ENCODE data around the gene SAT2. TPM values are rescaled to one million over a fixed set of nuclear protein-coding genes. Genes with fewer than 3 reads are reported as not detected.
"Not testable (repeated sequence)": the region's sequence is repeated elsewhere in the genome, so short reads cannot be mapped to it uniquely, and the experiment has no call there.

The SAT2 gene
- 54.1 TPM for polyA plus RNA-seq (2013, experiment 1 of 2; ENCODE audit: insufficient read length)
- 55.8 TPM for polyA plus RNA-seq (2013, experiment 2 of 2; ENCODE audit: insufficient read length)

DNA sequence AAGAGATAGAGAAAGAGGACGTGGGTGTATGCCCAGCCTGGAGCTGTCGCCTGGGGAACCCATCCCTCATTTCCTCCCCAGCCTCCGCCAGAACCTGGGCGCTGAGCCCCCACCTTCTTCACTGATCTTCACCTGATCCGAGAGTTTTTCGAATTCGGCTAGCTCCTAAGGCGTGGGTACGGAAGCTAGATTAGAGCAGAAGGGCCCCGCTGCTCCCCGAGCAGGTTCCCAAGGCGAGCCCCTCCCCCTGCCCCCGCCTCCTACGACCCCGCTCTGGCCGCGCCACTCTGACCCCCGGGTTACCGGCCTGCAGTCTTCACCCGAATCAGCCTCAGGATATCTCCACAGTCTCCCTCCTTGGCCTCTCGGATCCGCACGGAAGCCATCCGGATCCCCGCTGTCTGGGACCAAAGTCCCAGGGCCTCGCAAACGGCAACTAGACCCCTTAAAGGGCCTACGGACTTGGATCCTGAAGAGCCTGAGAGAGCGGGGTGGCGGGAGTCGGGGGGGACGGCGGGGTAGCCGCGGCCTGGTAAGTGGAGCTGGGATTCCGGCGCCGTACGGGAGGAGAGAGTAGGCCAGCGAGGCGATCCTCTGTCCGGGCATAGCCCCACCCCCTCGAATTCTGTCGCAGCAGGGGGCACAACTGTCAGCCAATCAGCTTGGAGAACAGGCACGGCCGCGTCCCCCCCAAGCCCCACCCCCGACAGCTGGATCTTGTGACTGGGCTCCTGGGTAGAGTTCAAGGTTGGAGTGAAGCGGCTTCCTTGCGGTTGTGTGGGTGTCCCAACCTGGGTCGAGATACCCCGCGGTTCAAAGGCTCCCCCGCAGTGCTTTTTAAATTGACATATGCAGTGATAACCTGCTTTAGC, at the start of gene SAT2:
SAT2 (minus strand) TSS at position 572 of the 872 bp plus-strand sequence; CDS start at position 386, 186 bp downstream.
- DNase-seq = peak; percentile 96

DNA sequence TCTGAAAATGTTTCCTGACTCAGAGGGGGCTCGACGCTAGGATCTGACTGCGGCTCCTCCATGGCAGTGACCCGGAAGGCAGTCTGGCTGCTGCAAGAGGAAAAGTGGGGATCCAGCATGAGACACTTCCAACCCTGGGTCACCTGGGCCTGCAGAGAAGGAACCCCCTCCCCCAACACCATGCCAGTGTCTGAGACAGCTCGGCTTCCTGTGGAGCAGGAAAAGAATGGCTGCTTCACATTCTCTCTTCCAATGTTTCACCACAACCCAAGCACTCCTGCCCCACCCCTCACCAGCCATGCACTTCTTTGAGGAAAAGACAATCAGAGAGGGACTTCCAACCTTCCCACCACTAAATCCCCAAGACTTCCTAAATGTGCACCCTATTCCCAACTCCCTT, 48.9 kb upstream of the SAT2 start:
- no peak for DNase-seq

DNA sequence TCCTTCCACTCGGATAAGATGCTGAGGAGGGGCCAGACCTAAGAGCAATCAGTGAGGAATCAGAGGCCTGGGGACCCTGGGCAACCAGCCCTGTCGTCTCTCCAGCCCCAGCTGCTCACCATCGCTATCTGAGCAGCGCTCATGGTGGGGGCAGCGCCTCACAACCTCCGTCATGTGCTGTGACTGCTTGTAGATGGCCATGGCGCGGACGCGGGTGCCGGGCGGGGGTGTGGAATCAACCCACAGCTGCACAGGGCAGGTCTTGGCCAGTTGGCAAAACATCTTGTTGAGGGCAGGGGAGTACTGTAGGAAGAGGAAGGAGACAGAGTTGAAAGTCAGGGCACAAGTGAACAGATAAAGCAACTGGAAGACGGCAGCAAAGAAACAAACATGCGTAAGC, 47.3 kb upstream of the SAT2 start:
- no peak for DNase-seq

DNA sequence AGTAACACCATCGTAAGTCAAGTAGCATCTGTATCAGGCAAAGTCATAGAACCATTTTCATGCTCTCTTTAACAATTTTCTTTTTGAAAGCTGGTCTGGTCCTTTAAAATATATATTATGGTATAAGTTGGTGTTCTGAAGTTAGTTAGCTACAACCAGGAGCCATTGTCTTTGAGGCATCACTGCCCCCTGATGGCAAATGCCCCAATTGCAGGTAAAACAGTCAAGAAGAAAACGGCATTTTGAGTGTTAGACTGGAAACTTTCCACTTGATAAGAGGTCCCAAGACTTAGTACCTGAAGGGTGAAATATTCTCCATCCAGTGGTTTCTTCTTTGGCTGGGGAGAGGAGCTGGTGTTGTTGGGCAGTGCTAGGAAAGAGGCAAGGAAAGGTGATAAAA, 45.6 kb upstream of the SAT2 start:
- no peak for DNase-seq

DNA sequence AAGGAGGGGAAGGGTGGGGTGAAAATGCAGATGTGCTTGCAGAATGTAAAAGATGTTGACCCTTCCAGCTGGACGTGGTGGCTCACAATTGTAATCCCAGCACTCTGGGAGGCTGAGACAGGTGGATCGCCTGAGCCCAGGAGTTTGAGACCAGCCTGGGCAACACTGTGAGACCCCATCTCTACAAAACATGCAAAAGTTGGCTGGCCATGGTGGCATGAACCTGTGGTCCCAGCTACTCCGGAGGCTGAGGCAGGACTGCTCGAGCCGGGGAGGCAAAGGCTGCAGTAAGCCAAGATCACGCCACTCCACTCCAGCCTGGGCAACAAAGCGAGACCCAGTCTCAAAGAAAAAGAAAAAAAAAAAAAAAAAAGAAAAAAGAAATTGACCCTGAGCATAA, 40.9 kb upstream of the SAT2 start:
- DNase-seq = no peak

DNA sequence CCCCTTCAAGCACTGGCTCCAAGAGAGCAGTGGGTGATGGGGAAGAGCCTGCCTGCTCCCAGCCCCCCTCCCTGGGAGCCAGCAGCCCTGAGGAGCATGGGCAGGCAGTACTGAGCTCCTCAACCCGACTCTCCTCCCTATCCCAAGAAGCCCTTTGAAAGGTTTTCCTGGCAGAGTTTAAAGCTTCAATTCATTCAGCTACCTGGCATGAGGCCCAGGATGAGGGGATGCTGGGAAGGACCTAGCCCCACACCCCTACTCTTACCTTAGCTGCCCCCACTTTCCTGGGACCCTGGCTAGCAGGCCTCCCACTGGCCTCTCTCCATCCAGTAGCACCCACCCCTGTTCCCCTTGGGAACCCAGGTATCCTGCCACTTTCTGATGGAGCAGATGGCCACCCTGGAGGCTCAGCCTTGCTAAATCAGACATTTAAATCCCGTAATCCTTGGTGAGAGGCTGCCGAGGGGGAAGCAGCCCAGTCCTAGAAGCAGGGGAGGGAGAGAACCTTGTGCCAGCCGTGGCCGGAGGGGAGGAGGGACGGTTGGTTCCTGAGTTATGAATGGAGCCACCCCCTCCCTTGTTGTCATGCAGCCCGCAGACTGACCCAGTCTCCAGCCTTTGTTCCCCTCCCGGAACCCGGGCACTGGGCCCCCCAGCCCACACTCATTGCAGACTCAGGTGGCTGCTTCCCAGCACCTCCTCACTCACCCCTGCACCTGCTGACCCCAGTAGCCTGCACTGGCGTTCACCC, 40.2 kb upstream of the SAT2 start:
- DNase-seq = no peak

DNA sequence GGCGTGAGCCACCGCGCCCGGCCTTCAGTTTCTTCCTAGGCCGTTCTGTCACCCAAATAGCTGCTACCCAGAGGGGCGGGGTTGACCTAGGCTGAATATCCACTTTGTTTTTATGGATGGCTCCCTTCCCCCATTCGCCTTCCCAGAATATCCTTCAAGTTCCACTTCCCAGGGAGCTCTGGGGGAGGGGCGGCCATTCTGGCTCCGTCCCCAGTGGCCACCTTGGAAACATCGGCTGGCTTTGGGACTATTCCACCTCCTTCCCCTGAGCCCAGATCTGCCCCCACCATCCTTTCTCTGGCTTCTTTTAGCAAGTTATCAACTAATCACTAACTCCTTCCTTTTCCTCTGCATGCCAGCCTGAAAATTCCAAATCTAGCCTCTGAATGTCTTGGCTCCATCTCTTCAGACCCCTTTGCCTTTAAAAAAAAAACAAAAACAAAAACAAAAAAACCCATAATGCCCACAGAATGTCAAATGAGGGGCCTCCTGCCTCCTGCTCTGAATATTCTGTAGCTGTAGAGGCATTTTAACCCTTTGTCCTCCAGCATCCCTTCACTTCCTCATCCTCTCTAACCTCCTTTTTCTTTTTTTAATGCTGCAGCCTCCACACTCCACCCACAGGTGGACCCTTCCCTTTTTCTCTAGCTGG, 29.5 kb upstream of the SAT2 start:
- no peak for DNase-seq

DNA sequence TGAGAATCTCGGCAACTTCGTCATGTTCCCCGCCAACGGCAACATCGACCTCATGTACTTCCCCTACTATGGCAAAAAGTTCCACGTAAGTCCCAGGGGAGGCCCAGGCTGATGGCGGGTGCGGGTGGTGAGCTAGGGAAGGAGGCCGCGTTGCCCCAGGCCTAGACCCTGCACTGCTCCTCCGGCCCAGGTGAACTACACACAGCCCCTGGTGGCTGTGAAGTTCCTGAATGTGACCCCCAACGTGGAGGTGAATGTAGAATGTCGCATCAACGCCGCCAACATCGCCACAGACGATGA, 27.9 kb upstream of the SAT2 start:
- no peak for DNase-seq

DNA sequence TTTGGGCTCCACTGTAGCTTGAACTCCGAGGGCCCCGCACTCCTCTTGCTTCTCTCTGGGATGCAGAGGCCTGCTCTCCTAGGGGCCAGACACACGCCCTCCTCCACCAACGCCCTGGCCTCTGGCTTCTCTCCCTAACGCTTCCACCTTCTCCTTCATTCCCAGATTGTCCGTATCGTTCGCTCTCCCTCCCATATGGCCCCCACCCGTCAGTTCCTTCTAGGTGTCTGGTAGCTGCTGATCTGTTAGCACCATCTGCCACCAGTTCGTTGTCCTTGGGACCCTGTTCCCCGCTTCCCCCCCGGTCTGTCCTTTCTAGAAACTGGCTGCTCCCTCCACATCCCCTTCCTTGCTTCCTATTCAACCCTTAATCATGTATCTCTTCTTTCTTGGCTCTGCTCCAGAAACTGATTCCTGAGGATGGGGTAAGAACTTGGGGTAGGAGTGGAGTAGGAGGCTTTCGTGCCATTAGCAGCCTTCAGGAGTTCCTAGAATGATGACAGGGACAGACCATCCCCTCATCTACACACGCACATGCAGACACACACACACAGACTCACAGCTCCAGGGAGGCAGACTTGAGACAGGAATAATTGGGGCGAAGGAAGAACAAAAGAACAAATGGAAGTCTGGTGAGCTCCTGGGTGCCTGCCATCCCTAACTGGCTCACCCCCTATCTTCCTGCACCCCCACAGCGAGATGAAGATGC, 27.4 kb upstream of the SAT2 start:
- DNase-seq = peak; percentile 56

DNA sequence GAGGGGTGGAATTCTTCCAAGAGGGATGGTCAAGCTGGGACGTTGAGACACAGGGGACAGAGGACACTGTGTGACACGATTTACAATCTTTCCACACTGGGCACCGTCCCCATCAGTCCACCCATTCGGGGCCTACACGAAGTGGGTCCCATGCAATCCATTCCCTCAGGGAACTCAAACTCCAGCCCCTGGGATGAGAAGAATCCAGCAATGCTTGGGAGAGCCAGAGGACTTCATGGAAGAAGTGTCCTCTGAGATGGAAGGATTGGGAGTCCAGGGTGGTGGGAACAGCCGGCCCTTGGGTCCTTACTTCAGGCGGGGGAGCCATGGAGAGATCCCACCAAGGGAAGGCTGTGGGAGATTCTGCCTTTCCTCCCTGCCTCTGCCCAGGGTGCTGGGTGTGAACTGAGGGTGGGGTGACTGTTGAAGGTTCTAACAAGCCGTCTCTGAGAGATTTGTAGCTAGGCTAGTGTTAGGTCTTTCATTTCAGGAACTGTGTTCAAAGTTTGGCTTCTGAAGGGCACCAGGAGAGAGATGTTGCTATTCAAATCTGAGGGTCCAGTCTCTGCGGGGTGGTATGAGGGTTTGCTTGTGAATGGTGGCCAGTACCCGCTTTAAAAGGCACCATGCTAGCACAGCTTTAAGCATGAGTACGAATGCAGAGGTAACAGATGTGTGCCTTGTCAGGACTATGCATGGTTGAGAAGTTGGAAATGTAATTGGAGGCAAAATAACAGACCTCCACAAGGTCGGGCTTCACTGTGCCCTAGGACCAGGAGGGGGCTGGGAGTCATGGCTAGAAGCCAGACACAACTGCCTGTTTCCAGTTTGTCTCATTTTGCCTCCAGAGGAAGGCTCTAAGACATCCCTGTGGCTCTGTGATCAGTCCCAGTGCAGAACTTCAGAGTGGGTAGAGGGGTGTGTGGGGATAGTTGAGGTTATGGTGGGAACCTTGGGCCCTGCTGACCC, 25.1 kb upstream of the SAT2 start:
- DNase-seq = no peak

DNA sequence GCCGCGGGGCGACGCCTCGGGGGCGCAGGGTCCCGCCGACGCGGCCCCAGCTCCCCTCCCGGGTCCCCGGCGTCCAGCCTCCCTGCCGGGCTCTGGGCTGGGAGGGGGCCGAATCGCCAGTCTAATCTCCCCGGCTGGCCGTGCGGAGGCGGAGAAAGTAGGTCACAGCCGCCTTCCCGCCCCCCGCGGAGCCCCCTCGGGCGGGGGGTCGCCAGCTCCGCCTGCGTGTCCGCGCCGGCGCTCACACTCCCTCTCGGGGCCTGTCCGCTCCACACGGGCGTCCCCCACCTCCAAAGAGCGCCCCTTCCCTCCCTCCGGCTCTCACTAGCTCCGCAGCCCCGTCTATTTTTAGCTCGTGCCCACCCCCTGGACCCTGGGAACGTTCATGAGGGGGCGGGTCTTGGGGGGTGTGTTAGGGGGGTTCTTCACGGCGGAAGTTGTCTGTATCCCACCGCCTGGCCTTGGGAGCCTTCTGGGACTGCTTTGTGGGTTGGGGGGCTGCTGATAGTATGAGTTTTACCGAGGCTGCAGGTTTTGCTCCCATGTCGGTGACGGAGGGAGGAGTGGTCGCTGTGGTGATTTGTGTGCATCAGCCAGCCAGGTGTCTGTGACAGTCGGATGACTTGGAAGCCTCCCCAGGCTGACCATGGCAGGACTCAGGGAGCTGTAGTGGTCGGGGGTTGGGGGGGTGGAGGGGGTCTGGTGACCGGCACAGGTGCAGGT, 24.2 kb upstream of the SAT2 start:
- DNase-seq = no peak

DNA sequence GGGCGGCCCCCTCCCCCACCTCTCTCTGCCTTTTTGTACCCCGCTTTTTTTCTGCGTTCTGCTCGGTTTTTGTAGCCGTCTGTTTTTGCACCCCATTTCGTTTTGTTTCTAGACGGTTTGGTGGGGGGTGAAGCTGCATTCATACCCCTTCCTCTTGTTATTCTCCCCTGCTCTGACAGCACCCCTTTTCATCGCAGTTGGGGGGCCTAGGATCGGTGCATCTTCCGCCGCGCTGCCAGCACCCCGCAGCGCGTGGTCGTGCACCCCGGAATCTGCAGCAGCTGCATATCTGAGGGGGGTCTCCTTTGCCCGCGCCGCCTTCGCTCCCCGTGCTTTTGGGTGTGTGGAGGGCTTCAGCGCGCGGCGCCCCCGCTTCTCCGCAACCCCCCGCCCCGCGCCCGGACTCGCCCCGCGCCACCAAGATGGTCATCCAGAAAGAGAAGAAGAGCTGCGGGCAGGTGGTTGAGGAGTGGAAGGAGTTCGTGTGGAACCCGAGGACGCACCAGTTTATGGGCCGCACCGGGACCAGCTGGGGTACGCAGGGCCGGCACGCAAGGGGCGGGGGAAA, 23.6 kb upstream of the SAT2 start:
- no peak for DNase-seq

DNA sequence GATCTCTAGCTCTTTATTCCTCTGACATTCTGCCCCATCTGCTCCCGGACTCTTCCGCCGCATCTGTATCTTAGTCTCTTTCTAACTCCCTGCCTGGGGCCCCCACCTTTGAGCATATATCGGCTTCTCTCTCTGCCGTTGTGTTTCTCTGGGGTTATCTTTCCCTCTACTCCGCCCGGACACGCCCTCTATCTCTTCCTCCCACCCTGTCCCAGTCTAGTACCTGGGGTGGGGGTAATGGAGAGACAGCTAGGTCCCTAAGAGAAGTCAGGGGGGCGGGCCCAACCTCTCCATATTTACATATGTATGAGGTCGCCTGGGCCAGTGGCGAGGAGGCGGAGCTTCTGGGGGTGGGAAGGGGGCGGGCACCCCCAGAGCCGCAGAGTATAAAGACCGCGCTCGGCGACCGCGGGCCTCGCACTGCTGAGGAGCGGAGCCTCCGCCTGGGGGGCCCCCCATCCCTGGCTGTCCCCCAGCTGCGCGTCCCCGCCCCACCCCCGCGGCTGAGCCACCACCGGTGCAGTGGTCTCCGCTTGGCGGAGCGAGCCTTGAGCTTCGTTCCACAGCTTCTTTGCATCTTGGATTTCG, 23.0 kb upstream of the SAT2 start, which contains the start of gene ATP1B2:
ATP1B2 (plus strand) TSS at position 418 of the 588 bp plus-strand sequence. CDS start 593 bp downstream, outside the sequence.
- DNase-seq = no peak

DNA sequence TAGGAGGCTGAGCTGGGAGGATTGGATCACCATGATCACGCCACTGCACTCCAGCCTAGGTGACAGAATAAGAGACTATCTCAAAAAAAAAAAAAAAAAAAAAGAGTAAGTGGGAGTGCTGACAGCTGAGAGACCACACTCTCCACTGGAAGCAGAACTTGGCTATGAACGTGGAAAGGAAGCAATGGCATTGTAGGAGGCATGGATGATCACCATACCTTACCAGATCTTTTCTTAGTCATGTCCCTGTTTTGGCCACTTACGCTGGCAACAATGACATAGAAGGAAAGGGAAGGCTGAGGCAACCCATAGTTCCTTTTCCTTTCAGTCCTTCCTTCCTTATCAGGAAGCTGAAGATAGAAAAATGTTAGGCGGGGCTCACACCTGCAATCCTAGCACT, 19.4 kb upstream of the SAT2 start:
- no peak for DNase-seq

DNA sequence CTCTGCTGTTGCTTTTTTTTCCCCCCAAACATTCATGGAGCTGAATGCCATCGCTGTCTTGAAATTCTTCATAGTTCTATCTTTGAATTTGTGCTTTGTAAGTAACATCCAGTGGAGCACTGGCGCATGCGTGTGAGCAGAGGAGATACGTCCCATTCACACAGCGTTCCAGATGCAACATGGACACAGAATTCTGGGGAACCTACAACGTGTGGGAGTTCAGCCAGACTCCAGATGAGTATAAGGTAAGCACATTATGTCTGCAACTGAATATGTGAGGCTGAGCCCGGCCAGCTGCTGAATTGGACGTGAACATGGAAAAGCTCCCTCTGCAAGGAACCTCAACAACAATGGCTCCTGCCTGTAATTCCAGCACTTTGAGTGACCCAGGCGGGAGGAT, 18.8 kb upstream of the SAT2 start:
- no peak for DNase-seq

DNA sequence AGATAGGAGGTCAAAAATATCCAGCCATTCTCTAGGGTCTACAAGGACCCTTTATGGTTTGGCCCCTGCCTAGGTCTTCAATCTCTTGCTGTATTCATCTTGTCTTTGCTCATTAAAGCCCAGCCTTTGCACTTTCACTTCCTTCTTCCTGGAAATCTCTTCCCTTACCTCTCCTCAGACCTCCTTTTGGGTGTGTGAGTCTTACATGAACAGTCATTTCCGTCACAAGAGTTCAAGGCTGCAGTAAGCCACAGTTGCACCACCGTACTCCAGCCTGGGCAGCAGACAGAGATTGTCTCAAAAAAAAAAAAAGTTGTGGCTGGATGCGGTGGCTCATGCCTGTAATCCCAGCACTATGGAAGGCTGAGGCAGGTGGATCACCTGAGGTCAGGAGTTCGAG, 17.2 kb upstream of the SAT2 start:
- DNase-seq = no peak

DNA sequence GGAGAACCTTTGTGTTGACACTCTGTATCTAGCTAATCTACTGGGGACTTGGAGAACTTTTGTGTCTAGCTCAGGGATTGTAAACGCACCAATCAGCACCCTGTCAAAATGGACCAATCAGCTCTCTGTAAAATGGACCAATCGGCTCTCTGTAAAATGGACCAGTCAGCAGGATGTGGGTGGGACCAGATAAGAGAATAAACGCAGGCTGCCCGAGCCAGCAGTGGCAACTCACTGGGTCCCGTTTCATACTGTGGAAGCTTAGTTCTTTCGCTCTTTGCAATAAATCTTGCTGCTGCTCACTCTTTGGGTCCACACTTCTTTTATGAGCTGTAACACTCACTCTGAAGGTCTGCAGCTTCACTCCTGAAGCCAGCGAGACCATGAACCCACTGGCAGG, 14.0 kb upstream of the SAT2 start:
- DNase-seq = not testable (repeated sequence)

DNA sequence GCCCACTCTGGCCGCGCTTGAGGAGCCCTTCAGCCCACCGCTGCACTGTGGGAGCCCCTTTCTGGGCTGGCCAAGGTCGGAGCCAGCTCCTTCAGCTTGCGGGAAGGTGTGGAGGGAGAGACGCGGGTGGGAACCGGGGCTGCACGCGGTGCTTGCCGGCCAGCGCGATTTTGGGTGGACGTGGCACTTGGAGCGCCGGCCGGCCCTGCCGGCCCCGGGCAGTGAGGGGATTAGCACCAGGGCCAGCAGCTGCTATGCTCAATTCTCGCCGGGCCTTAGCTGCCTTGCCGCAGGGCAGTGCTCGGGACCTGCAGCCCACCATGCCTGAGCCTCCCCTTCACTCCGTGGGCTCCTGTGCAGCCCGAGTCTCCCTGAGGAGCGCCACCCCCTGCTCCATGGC, 13.2 kb upstream of the SAT2 start:
- no peak for DNase-seq

DNA sequence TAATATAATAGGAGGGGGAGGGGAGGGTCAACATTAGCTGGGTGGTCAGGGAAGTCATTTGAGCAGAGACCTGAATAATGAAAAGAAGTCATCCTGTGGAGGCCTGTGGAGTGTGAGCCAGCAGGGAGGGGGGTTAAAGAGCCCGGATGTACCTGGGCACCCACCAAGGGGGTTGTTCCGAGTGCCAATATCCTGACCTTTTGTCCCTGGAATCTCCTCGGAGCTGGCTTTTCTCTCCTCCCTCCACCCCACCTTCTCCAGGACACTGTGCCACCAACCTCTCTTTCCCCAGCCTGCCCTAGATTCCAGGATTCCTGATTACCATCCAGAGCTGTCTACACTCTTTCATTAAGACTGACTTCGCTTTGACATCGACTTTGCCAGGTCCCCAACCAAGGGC, 8.5 kb upstream of the SAT2 start:
- no peak for DNase-seq

DNA sequence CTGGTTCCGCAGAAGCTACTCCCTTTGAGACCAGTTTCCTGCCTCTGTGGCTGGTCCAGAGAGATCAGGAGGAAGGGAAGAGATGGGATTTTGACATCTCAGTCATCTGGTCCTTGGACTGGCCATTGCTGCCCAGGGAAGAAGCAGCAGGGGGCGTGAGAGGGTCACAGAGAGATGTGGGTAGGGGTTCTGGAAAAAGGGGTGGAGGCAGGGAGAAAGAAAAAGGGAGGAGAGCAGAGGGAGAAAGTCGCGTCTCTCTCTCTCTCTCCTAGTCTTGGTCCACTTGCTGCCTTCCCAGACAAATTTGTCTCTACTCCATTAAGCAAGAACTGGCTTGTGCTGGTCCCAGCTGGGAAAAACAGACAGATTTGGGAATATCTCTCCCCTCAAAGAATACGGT, 6.8 kb upstream of the SAT2 start:
- DNase-seq = peak; percentile 48
